Stimulated activated CD4-positive, alpha-beta T cell treated with anti-CD3 and anti-CD28 coated beads, Interleukin-1b, Interleukin-23, amount 100 ng/mL, for 4 hours (primary cell): ENCODE measurements around the gene GAGE10.

Experiments
- DNase-seq, 2 donors: peaks; one replicate each; pipeline ENCODE4 v3.0.0-alpha.2; 2020; ENCODE audit warnings: low read depth in 2 of 2

The GAGE10 gene

GRCh38 chrX:49303346-49303745 is at the start of gene GAGE10:
Gene GAGE10 (plus strand): TSS chrX:49303646. CDS start chrX:49304860, 1,214 bp downstream.
- no peak for DNase-seq

GRCh38 chrX:49254639-49255038 is 48.8 kb upstream of the GAGE10 start:
- no peak for DNase-seq

- DNase-seq: no peak
These were observed 47.0 kb upstream of the GAGE10 start for GRCh38 chrX:49256268-49256995.

GRCh38 chrX:49257074-49257790 is 46.2 kb upstream of the GAGE10 start:
- DNase-seq: no peak

GRCh38 chrX:49257846-49258748 is 45.3 kb upstream of the GAGE10 start:
- no peak for DNase-seq

GRCh38 chrX:49258749-49259124 is 44.7 kb upstream of the GAGE10 start:
- no peak for DNase-seq

- DNase-seq: no peak
These were observed 43.0 kb upstream of the GAGE10 start for GRCh38 chrX:49260221-49260985.

- no peak for DNase-seq
These were observed 40.8 kb upstream of the GAGE10 start for GRCh38 chrX:49262603-49263002.

- DNase-seq: no peak
These were observed 39.8 kb upstream of the GAGE10 start for GRCh38 chrX:49263631-49264030.

GRCh38 chrX:49264460-49264859 is 39.0 kb upstream of the GAGE10 start, which contains the start of gene FOXP3:
Gene FOXP3 (minus strand): TSS chrX:49264710. CDS start chrX:49258505, 6,205 bp downstream.
- no peak for DNase-seq

GRCh38 chrX:49266523-49267445 is 36.7 kb upstream of the GAGE10 start:
- no peak for DNase-seq

- no peak for DNase-seq
These were observed 34.8 kb upstream of the GAGE10 start for GRCh38 chrX:49268702-49269009.

GRCh38 chrX:49269010-49269766 is 34.3 kb upstream of the GAGE10 start:
- DNase-seq: peak; percentile 85 to 88

- DNase-seq: peak in 1 of 2 donors; percentile 29
These were observed 33.6 kb upstream of the GAGE10 start, which contains the start of gene PPP1R3F for GRCh38 chrX:49269767-49270248. Gene PPP1R3F (plus strand): TSS chrX:49269793. CDS start chrX:49269870, 77 bp downstream.

- DNase-seq: no peak
These were observed 33.1 kb upstream of the GAGE10 start for GRCh38 chrX:49270249-49270921.

- DNase-seq: no peak
These were observed 32.1 kb upstream of the GAGE10 start for GRCh38 chrX:49271341-49271740.

GRCh38 chrX:49272421-49272820 is 31.0 kb upstream of the GAGE10 start:
- DNase-seq: no peak

- no peak for DNase-seq
These were observed 30.2 kb upstream of the GAGE10 start for GRCh38 chrX:49273181-49273727.

GRCh38 chrX:49276207-49276606 is 27.2 kb upstream of the GAGE10 start:
- no peak for DNase-seq
